CMK (cell line): ENCODE results near the gene SLC38A4.
"Not testable (repeated sequence)": the region's sequence is repeated elsewhere in the genome, so short reads cannot be mapped to it uniquely, and the experiment has no call there.

Experiments used
- DNase-seq: peaks from one replicate; pipeline ENCODE4 v3.0.0-alpha.2; 2010; ENCODE audit warnings: low read depth

Gene SLC38A4

DNA sequence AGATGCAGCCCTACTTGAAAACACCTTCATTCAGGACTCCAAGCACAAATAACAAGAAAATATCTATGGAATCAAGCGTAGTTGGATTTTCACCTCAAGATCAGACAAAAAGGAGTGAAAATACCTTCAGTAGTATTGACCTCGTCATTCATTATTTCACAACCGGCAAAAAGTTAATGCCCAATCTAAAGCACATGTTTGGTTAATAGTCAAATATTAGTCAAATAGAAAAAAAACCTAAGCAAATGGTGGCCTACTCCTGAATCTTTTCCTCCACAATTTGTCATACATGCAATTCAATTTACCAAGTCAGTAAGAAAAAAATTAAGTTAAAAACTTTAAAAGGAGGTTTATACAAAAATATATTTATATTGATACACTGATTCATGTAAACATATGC is 50.0 kb downstream of the SLC38A4 start:
- no peak for DNase-seq

DNA sequence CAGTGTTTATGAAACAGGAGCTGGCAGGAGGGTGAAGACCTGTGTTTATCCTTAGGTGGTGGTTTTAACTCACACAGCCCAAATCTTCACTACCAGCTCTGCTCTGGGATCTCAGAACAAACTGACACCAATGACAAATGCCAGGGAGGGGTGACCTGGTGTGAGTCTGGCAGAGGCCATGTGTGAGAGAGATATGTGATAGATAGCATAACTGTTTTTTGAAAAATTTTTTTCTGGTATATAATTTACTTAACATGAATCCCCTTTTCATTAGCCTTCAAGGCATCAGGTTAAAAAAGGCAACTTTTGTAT is 51.5 kb downstream of the SLC38A4 start:
- no peak for DNase-seq

DNA sequence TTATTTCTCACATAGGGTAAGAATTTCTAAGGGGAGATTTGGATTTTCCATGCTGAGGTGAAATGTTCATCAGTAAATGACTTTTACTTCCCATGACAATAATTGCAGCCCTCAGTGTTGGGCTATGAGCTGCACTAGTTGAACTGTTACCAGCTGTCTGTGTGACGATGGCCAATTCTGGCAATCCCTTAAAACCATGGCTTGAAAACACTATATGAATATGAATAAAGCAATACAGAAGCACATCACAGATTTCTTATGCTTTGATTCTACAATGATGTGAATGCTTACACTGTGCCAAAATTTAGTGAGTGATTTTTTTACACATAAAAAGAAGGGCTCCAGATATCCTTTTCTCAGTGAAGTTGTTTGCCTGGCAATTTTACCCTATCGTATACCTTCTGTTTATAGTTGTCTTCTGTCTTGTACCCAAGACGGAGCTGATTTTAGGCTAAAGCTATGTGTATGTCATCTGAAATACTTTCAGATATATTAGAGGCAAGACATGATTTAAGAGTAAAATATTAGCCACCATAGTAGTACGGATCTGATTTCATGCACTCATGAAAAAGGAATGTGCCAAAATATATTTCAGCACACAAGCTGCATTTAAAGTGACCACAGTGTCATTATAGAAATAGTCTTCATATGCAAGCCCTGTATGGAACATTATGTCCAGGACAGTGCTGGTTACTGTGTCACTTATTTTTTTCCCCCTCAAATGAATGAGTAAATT is 52.0 kb downstream of the SLC38A4 start:
- DNase-seq = no peak

DNA sequence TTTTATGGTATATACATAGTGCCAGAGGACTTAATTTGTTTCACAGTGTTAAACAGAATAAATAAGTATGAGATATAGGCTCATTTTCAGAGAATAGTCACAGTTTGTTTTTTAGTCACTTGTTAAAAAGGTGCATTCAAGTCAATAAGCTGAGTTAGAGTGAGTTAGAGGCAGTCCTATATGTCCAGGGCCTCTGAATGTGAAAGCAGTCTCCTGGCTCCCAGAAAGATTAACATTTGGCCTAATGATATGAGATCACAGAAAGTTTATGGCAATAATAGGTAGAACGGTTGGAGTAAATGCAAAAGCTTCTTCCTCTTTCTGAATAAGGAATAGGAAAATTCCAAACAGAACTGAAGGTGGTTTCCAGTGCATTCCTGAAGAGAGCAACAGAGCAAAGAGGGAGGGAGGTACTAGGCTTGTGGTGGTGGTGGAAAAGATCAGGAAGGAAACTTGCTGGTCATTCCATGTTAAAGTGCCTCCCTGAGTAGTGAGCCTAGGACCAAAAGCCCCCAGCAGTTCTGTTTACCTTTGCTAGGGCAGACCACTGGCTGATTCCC is 54.4 kb downstream of the SLC38A4 start:
- DNase-seq = no peak

DNA sequence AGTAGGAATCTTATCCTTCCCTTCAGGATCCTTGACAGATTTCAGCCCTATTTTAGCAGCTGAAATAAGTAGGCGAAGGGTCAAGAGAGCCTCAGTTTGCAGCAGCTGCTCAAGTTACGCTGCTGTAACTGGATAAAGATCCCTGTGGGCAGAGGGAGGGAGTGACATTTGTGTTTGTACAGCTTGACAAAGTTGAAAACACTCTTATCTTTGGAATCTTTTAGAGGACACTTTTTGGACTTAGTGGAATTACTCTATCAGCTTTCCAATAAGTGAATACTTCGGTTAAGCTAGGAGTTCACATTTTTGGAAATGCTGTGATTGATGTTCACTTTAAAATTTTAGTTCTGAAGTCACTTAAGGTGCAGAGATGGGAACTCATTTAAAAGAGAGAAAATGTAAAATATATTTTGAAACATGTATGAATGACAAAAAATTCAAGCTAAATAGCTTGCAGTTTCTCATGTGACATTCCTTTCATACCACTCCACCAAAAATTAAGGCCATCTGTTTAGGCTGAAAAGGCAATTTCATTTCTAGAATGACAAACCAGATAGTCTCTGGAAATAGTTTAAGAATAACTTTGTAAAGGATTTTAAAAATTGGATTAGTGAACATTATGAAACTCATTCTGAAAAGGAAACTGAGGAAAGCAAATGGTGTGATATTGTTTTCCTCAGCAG is 55.2 kb downstream of the SLC38A4 start:
- no peak for DNase-seq

DNA sequence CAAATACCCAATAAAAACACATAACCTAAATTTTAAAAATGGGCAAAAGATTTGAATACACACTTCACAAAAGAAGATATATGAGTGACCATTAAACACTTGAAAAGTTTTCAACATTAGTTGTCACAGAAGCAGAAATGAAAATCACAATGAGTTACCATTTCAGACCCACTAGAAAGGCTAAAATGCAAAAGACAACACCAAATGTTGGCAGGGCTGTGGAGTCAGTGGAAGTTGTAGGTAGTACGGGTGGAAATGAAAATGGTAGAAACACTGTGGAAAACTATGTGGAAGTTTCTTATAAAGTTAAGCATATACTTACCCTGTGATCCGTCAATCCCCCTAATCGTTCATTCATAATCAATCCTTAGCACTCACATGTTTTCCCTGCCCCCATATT is 61.8 kb downstream of the SLC38A4 start:
- DNase-seq = no peak

DNA sequence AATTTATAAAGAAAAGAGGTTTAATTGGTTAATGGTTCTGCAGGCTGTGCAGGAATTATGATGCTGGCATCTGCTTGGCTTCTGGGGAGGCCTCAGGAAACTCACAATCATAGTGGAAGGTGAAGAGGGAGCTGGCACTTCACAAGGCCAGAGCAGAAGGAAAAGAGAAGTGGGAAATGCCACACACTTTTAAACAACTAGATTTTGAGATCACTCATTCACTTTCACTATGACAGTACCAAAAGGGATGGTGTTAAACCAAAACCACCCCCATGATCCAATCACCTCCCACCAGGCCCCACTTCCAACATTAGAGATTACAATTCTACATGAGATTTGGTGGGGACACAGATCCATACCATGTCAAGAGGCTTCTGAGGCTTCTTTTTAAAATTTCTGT is 62.6 kb downstream of the SLC38A4 start:
- no peak for DNase-seq

DNA sequence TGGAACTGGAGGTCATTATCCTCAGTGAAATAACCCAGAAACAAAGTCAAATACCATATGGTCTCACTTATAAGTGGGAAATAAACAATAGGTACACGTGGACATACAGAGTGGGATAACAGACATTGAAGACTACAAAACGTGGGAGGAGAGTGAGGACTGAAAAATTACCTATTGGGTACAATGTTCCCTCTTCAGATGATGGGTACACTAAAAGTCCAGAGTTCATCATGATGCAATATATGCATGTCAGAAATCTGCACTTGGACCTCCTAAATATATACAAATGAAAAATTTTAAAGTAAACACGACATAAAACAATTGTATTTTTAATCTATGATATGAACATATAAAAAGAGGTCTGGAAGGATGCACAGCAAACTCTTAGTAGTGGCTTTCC is 71.2 kb downstream of the SLC38A4 start:
- DNase-seq = no peak

DNA sequence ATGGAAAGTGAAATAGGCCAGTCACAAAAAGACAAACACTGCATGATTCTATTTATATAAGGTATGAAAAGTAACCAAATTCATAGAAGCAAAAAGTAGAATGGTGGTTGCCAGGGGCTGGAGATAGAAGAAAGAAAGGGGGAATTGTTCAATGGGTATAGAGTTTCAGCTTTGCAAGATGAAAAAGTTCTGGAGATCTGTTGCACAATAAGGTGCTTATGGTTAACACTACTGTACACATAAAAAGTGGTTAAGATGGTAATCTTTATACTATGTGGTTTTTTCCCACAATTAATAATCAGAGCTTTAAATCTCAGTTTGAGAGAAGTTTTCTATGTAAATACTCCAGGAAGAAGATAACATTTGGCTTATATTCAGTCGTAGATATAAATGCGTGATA is 73.4 kb downstream of the SLC38A4 start:
- DNase-seq = no peak

DNA sequence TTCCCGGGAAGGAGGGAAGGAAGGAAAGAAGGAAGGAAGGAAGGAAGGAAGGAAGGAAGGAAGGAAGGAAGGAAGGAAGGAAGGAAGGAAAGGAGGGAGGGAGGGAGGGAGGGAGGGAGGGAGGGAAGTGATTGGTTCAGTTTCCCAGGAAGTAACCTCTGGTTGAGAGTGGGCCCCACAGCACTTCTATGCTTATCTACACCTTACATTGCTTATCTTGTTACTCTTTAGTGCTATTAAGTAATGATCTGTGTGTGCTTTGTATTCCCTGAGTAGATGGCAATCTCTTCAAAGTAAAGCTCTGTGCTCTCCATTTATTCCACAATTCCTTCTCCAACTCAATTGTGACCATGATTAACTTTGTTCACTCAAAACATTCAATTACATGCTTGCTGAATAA is 74.6 kb downstream of the SLC38A4 start:
- DNase-seq = no peak

DNA sequence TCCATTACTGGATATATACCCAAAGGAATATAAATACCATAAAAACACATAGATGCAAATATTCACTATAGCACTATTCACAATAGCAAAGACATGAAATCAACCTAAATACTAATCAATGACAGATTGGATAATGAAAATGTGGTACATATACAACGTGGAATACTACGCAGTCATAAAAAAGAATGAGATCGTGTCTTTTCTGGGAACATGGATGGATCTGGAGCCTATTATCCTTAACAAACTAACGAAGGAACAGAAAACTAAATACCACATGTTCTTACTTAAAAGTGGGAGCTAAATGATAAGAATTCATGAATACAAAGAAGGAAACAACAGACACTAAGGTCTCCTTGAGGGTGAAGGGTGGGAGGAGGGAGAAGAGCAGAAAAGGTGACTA is 76.5 kb downstream of the SLC38A4 start:
- DNase-seq = no peak

DNA sequence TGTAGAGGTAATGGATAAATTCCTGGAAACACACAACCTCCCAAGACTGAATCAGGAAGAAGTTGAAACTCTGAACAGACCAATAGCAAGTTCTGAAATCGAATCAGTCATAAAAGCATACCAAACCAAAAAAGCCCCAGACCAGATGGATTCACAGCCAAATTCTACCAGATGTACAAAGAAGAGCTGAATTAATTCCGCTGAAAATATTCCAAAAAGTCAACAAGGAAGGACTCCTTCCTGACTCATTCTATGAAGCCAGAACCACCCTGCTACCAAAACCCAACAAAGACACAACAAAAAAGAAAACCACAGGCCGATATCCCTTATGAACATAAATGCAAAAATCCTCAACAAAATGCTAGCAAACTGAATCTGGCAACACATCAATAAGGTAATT is 81.5 kb downstream of the SLC38A4 start:
- no peak for DNase-seq

DNA sequence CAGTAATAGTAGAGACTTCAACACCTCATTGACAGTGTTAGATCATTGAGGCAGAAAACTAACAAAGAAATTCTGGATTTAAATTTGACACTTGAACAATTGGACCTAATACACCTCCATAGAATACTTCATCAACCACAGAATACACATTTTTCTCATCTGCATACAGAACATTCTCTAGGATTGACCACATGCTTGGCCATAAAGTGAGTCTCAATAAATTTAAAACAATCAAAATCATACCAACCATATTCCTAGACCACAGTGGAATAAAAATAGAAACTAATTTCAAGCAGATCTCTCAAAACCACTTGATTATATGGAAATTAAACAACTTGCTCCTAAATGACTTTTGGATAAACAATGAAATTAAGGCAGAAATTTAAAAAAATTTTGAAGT is 82.3 kb downstream of the SLC38A4 start:
- no peak for DNase-seq

DNA sequence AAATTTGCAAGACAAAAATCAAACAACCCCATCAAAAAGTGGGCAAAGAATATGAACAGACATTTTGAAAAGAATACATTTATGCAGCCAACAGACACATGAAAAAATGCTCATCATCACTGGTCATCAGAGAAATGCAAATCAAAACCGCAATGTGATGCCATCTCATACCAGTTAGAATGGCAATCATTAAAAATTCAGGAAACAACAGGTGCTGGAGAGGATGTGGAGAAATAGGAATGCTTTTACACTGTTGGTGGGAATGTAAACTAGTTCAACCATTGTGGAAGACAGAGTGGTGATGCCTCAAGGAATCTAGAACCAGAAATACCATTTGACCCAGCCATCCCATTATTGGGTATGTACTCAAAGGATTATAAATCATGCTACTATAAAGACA is 83.5 kb downstream of the SLC38A4 start:
- not testable (repeated sequence) for DNase-seq

DNA sequence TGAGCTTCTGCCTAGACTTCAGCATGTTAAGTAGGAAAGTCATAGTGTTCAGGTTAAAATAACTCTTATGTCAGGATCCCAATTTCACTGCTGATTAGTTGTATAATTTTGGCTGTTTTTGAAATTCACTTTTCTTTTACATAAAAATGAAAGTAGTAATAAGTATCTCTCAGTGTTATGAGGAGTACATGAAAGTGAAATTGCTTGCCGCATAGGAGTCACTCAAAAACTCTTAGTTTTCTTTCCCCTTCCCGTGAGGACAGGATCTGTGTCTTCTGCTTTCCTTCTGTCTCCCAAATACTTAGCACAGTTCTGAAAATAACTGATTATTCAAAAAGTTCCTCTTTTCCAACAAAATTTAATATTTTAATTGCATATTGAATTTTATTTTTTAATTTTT is 100.5 kb downstream of the SLC38A4 start:
- no peak for DNase-seq

DNA sequence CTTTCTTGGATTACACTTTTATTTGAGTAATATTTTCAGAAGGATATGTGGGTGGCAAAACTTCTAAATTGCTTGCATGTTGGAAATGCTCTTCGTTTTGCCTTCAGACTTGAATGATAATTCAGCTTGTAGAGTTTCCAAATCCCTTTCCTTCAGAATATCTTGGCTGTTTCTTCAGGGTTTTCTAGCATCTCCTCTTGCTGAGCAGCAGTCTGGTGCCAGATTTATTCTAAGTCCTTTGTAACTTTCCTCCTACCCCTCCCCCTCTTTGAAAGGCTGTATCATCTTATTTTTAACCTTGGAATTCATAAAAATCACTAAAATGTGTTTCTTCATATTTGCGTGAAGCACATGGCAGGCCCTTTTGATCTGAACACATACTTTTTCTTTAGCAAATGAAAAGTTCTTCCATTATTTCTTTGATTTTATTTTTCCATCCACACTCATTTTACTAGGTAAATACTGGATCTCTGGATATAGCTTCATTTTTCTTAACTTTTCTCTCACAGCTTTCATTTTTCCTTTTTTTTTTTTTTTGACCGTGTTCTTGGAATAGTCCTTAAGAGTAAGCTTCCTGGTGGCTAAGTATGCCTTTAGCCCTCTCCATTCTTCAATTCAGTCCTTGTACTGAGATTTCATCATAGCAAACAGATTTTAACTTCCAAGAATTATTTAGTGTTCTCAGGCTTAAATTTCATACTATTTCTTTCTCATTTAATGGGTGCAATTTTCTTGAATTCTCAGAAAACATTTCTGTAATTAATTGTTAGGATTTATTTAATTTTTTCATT is 102.0 kb downstream of the SLC38A4 start:
- DNase-seq = no peak

DNA sequence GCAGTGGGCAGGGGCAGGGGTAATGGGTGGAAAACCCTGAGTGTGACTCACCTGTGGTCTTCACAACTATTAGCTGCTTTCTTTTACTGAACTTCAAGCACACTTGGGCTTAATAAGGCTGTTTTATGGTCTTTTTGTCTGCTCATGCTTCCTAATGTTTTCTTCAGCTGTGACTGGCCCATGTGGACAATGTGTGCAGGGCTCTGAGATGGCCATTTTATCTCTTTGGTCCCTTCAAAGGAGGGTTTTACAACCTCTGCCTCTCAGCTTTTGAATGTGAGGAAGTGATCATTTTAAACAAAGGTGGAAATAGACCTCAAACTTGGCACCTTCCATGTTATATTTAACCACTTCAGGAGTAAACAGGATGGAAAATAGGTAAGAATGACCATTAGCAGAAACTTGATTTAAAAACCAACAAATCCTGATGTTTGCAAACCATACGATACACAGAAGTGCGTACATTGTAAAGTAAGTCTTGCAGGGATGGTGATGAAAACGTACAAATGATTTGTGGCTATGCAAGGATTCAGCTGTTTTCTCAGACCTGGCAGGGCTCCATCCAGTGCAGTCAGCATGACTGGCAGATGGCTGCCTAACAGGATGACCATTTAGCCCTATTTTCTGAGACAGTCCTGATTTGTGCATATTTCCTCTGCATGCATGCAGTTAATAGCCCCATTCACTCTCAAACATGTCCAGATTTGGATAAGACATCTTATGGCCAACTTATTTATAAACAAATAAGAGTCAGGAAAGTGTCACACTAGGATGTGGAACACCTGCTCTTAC is 103.2 kb downstream of the SLC38A4 start:
- DNase-seq = no peak

DNA sequence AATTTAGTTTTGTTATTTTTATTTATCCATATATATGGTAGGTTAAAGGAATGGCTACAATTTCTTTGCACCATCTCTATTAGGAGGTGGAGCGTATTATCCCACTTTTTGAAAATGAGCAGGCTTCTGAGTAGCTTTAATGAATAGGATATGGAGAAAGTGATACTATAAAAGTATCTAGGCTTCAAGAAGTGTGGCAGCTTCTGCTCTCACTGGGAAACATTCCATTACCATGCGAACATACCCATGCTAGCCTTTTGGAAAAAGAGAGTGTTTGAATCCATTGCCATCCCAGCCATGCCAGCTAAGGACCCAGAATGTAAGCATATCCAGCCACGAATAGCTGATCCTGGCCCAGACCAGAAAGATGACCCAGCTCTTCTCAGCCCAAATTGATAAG is 107.3 kb downstream of the SLC38A4 start:
- no peak for DNase-seq

DNA sequence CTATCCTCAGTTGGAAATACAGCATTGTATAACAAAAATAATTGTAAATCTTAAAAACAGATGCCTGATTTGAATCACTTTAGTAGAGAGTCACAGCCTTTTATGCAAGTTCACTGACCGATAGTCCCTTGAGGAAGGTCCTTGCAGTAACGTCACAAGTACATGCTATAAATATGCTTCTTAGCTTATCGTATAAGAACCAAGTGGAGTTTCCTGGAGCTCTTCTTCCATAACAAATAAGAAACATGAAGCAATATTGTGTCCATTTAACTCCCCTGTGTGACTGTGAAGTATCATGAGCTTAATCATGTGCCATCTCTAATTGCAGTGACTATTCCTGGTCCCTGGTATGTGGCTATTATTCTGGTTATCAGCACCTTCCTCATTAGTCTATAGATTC is 107.9 kb downstream of the SLC38A4 start:
- no peak for DNase-seq

DNA sequence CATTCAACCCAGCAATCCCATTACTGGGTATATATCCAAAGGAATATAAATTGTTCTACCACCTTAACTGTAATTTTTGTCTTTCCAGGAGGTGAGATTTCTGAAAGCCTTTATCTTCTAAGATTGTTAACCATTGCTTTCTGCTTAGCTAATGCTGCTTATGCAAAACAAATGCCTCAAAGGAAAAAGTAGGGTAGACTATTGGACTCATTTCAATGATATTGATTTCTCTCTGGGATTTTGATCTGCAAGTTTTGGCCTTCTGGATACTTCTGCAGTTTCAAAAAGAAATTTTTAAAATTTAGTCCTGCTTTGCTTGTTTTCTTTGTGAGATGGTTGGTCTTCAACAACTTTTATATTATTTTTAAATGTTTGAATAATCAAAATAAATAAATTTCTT is 108.6 kb downstream of the SLC38A4 start:
- no peak for DNase-seq
